Ammon's horn (tissue), 1 donor: Measurements from ENCODE around the gene NUP210L.

ENCODE experiments used
- DNase-seq: peaks from one replicate; pipeline ENCODE4 v3.0.0-alpha.2; 2016; ENCODE audit warnings: low spot score

The NUP210L gene

GRCh38 chr1:154154534-154155191 is at the start of gene NUP210L:
Gene NUP210L, minus strand, starts transcription at chr1:154155073.
- no peak for DNase-seq

GRCh38 chr1:154199563-154199879 is 44.6 kb upstream of the NUP210L start:
- no peak for DNase-seq

- peak; percentile 78 for DNase-seq
These were observed 44.1 kb upstream of the NUP210L start for GRCh38 chr1:154198756-154199562.

- no peak for DNase-seq
These were observed 38.9 kb upstream of the NUP210L start for GRCh38 chr1:154193821-154194220.

- DNase-seq: no peak
These were observed 37.6 kb upstream of the NUP210L start for GRCh38 chr1:154192476-154192875.

GRCh38 chr1:154191990-154192461 is 37.2 kb upstream of the NUP210L start, which contains the start of gene TPM3:
Gene TPM3, minus strand, starts transcription at chr1:154192100. Its CDS starts 82 bp downstream, at chr1:154192018.
- no peak for DNase-seq

- DNase-seq: no peak
These were observed 35.7 kb upstream of the NUP210L start for GRCh38 chr1:154190550-154190949.

GRCh38 chr1:154186852-154187501 is 32.1 kb upstream of the NUP210L start:
- no peak for DNase-seq

GRCh38 chr1:154186177-154186576 is 31.3 kb upstream of the NUP210L start:
- DNase-seq: peak; percentile 47

GRCh38 chr1:154183046-154183915 is 28.4 kb upstream of the NUP210L start:
- peak; percentile 97 for DNase-seq

GRCh38 chr1:154182344-154183045 is 27.6 kb upstream of the NUP210L start:
- peak; percentile 78 for DNase-seq

- no peak for DNase-seq
These were observed 27.1 kb upstream of the NUP210L start for GRCh38 chr1:154181944-154182343.

- peak; percentile 34 for DNase-seq
These were observed 25.2 kb upstream of the NUP210L start for GRCh38 chr1:154179946-154180687.

- no peak for DNase-seq
These were observed 24.3 kb upstream of the NUP210L start for GRCh38 chr1:154178911-154179811.

GRCh38 chr1:154178013-154178412 is 23.1 kb upstream of the NUP210L start:
- peak; percentile 70 for DNase-seq

GRCh38 chr1:154176337-154176736 is 21.5 kb upstream of the NUP210L start:
- DNase-seq: peak; percentile 49

- DNase-seq: no peak
These were observed 19.8 kb upstream of the NUP210L start for GRCh38 chr1:154174654-154175053.

GRCh38 chr1:154171880-154172279 is 17.0 kb upstream of the NUP210L start:
- no peak for DNase-seq

GRCh38 chr1:154171223-154171583 is 16.3 kb upstream of the NUP210L start:
- no peak for DNase-seq
